Fibroblast of skin of right biceps (primary cell): ENCODE measurements around the gene ZNF177.

Experiments used
- DNase-seq: peaks from one replicate; pipeline ENCODE4 v3.0.0-alpha.2; 2013

Gene ZNF177

GRCh38 chr19:9431475-9431874 lies 68.7 kb downstream of the ZNF177 start:
- peak; percentile 23 for DNase-seq
